Ramos (cell line): ENCODE data around the gene ETFB.

Source experiments
- in situ Hi-C: fragments of 300-500 bp; cut with MboI; formaldehyde crosslinking; loops from one replicate; pipeline ENCODE4 v1.14.3; 2022; ENCODE audit warnings: low sequenced_read_pairs; ENCODE audit not compliant: unreplicated experiment

Gene ETFB

GRCh38 chr19:51331716-51332115 is 34.5 kb downstream of the ETFB start:
- in situ Hi-C loops, result no loop called here

GRCh38 chr19:51331193-51331592 is 35.0 kb downstream of the ETFB start:
- in situ Hi-C loops, result no loop called here

GRCh38 chr19:51330366-51330765 is 35.8 kb downstream of the ETFB start:
- in situ Hi-C loops, result no loop called here

- in situ Hi-C loops, result no loop called here
Observed at GRCh38 chr19:51329411-51329810, 36.8 kb downstream of the ETFB start.

- in situ Hi-C loops, result no loop called here
Observed at GRCh38 chr19:51327066-51328001, 38.9 kb downstream of the ETFB start.

GRCh38 chr19:51326216-51327065 is 39.7 kb downstream of the ETFB start:
- in situ Hi-C loops, result no loop called here

- in situ Hi-C loops, result no loop called here
Observed at GRCh38 chr19:51325161-51325976, 40.8 kb downstream of the ETFB start.

- in situ Hi-C loops, result no loop called here
Observed at GRCh38 chr19:51324167-51324481, 42.1 kb downstream of the ETFB start.

- in situ Hi-C loops, result no loop called here
Observed at GRCh38 chr19:51323481-51324166, 42.6 kb downstream of the ETFB start.

- in situ Hi-C loops, result no loop called here
Observed at GRCh38 chr19:51321799-51322198, 44.4 kb downstream of the ETFB start.

- in situ Hi-C loops, result no loop called here
Observed at GRCh38 chr19:51320280-51320657, 45.9 kb downstream of the ETFB start.

- in situ Hi-C loops, result no loop called here
Observed at GRCh38 chr19:51319649-51320279, 46.4 kb downstream of the ETFB start.

GRCh38 chr19:51318687-51319648 is 47.2 kb downstream of the ETFB start:
- in situ Hi-C loops, result no loop called here

GRCh38 chr19:51317968-51318367 is 48.2 kb downstream of the ETFB start:
- in situ Hi-C loops, result no loop called here

- in situ Hi-C loops, result no loop called here
Observed at GRCh38 chr19:51317376-51317775, 48.8 kb downstream of the ETFB start.

GRCh38 chr19:51316688-51317087 is 49.5 kb downstream of the ETFB start:
- in situ Hi-C loops, result no loop called here

GRCh38 chr19:51311351-51312257 is 54.6 kb downstream of the ETFB start, which contains the start of gene IGLON5:
IGLON5 (plus strand) TSS chr19:51311644; CDS start chr19:51311848, 204 bp downstream.
- in situ Hi-C loops, result no loop called here
